RWPE1 (cell line): ENCODE data around the gene CDC42.

Experiments
- CTCF ChIA-PET: fragments of 350-600 bp; sonication (Branson Sonifier 250); formaldehyde crosslinking; extraction: SDS; loops from one replicate; lab custom pipeline; 2021; lab: Yijun Ruan, JAX
- POLR2A ChIA-PET: fragments of 400-600 bp; formaldehyde crosslinking; extraction: SDS; loops from one replicate; lab custom pipeline; 2020; ENCODE audit warnings: antibody characterized with exemption; ENCODE audit not compliant: low non-redundant PET; lab: Yijun Ruan, JAX
- DNase-seq: peaks from one replicate; pipeline ENCODE4 v3.0.0; 2012; ENCODE audit warnings: low spot score
- H3K27ac ChIP-seq: fragments of 450-650 bp; 2 replicates; pipeline ENCODE4 v1.5.1; 2017
- CTCF ChIP-seq: fragments of 450-650 bp; conservative IDR thresholded peaks from 2 replicates; pipeline ENCODE4 v1.5.1; 2017; ENCODE audit warnings: low read depth, mild to moderate bottlenecking

Gene CDC42

GRCh38 chr1:22071511-22071910, 19.0 kb downstream of the CDC42 start:
- POLR2A ChIA-PET = no interaction called here

GRCh38 chr1:22074803-22075202, 22.3 kb downstream of the CDC42 start:
- ChIA-PET CTCF (no interaction called here), POLR2A (interaction anchor here (0.7 kb wide), 1 partner anchor 360 kb away, joined by 3 read pairs; no protein-coding TSS in a partner anchor)
- DNase-seq = no peak
- no peak overlapping the region for H3K27ac ChIP-seq
- no peak for TF ChIP-seq CTCF

More at GRCh38 chr1:22071511-22071910, 19.0 kb downstream of the CDC42 start:
- no peak overlapping the region for H3K27ac ChIP-seq
- DNase-seq = no peak
- TF ChIP-seq CTCF = no peak
- CTCF ChIA-PET = interaction anchor here (0.5 kb wide), 1 partner anchor 369 kb away, joined by 3 read pairs; no protein-coding TSS in a partner anchor

- POLR2A ChIA-PET = no interaction called here
- no peak for TF ChIP-seq CTCF
- no peak for DNase-seq
- H3K27ac ChIP-seq = no peak overlapping the region
- CTCF ChIA-PET = no interaction called here
These were observed 23.2 kb downstream of the CDC42 start for GRCh38 chr1:22075718-22076117.

- no peak for TF ChIP-seq CTCF
- ChIA-PET POLR2A (no interaction called here), CTCF (no interaction called here)
- no peak overlapping the region for H3K27ac ChIP-seq
- DNase-seq = no peak
These were observed 23.8 kb downstream of the CDC42 start for GRCh38 chr1:22076346-22076745.

- no peak for TF ChIP-seq CTCF
- ChIA-PET POLR2A (interaction anchor here (0.5 kb wide), 1 partner anchor 22 kb away, joined by 5 read pairs; no protein-coding TSS in a partner anchor), CTCF (interaction anchor here (0.6 kb wide), 1 partner anchor 19 kb away, joined by 4 read pairs; no protein-coding TSS in a partner anchor)
- H3K27ac ChIP-seq = no peak overlapping the region
- DNase-seq = no peak
These were observed 25.2 kb downstream of the CDC42 start for GRCh38 chr1:22077728-22078127.

GRCh38 chr1:22078133-22078532, 25.6 kb downstream of the CDC42 start:
- no peak for TF ChIP-seq CTCF
- no peak for DNase-seq
- ChIA-PET POLR2A (no interaction called here), CTCF (interaction anchor here (0.6 kb wide), 2 partner anchors 20 to 338 kb away, joined by 4 read pairs; no protein-coding TSS in a partner anchor)
- no peak overlapping the region for H3K27ac ChIP-seq
